T-helper 17 cell (primary cell): ENCODE results near the gene OR52H1. TPM values are rescaled to one million over a fixed set of nuclear protein-coding genes. Genes with fewer than 3 reads are reported as not detected.

ENCODE experiments used
- ATAC-seq: fragments of 150-1000 bp; cut with Tn5 transposase; 2 replicates; pipeline ENCODE4 v1.10.0; 2021; ENCODE audit warnings: mild to moderate bottlenecking, moderate library complexity
- DNase-seq, 3 donors: peaks; one replicate each; pipeline versions ENCODE4 v3.0.0 to v3.0.0-alpha.2; 2020 to 2021
- H3K9me3 ChIP-seq: one replicate; pipeline ENCODE4 v1.7.0; 2013; ENCODE audit warnings: low read length, mild to moderate bottlenecking; ENCODE audit not compliant: control insufficient read depth, poor library complexity, severe bottlenecking
- H3K27ac Mint-ChIP-seq: one replicate; pipeline ENCODE4 v1.8.0; 2022; ENCODE audit warnings: mild to moderate bottlenecking, moderate library complexity, mixed read lengths
- H3K27me3 Mint-ChIP-seq: one replicate; pipeline ENCODE4 v1.8.0; 2022; ENCODE audit warnings: mixed read lengths
- H3K36me3 Mint-ChIP-seq: one replicate; pipeline ENCODE4 v1.8.0; 2022; ENCODE audit warnings: low read depth, mixed read lengths
- H3K4me1 Mint-ChIP-seq: one replicate; pipeline ENCODE4 v1.8.0; 2022; ENCODE audit warnings: mild to moderate bottlenecking, mixed read lengths
- H3K4me3 Mint-ChIP-seq: one replicate; pipeline ENCODE4 v1.8.0; 2022; ENCODE audit warnings: mild to moderate bottlenecking, moderate library complexity, mixed read lengths
- total RNA-seq, 4 donors: library from RNA in 2 of 4; stranded (reverse) in 2 of 4; gene quantifications; one replicate each; pipeline ENCODE4 v1.2.3 and lab custom pipeline; 2022 to 2026

OR52H1 gene
- total RNA-seq, 2 donors from 2014 or later, result not detected

DNA sequence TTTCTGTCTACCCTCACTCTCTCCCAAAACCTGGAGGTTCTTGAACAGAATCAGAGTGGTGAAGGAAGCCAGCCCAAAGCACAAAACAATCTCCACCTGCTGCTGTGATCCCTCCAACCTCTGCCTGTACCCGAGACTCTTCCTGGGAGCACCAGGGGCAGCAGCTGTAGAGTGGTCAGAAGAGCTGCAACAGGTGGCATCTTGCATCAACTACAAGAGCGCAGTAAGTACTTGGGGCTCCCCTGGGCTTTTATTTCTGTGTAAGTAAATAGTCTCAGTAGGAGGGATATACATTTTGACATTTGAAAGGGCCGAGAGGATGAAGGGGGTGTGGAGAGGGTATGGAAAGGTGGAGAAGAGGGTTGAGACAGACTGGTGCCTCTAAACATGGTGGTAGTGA, 23.6 kb downstream of the OR52H1 start:
- DNase-seq (no peak), ATAC-seq (no peak)
- Mint-ChIP-seq H3K4me1 (no peaks in the 10 kb centered on the region), H3K27ac (no peak overlapping the region), H3K36me3 (no peaks in the 10 kb centered on the region), H3K4me3 (no peak overlapping the region), H3K27me3 (peaks cover 25% of the 10 kb centered on the region)
- no peaks in the 10 kb centered on the region for H3K9me3 ChIP-seq

DNA sequence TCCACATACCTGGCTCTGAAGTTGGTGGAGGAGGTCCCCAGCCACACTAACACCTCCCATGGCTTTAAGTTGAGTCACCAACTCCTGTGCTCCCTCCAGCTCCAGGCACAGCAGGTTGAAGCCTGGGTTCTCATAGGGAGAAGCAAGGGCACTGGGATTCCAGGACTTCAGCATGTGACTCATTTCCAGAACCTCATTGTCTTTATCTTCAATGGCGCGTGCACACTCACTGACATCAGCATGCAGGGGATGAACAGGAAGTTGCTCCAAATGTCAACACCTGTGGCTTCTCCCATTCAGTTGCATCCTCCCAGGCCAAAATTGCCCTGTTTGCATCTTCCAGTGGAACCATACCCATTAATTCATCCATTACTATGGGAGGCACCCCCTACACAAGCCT, 26.0 kb downstream of the OR52H1 start:
- no peak for DNase-seq
- no peaks in the 10 kb centered on the region for H3K4me1 Mint-ChIP-seq
- no peak for ATAC-seq
- no peak overlapping the region for H3K27ac Mint-ChIP-seq
- H3K9me3 ChIP-seq, result no peaks in the 10 kb centered on the region
- H3K4me3 Mint-ChIP-seq, result no peak overlapping the region
- peaks cover 23% of the 10 kb centered on the region for H3K27me3 Mint-ChIP-seq
- no peaks in the 10 kb centered on the region for H3K36me3 Mint-ChIP-seq

DNA sequence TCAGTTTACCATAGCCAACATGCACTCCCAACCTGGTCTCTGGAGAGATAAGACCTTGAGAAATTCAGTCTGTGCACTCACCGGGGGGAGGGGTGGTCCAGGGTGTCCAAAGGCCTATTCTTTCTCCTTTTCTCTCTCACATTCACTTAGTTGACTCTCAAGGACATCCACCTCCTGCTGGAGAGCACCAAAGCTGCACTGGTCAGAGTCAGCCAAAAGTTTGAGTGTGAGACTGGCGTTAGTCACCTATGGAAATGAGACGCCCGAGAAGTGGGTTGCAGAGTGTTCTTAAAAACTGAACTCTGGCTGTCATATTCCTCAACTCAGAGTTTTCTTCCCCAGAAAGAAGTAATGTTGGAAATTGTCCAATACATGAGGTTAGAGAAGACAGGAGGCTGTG, 26.8 kb downstream of the OR52H1 start:
- DNase-seq (no peak), ATAC-seq (no peak)
- H3K36me3 Mint-ChIP-seq, result no peaks in the 10 kb centered on the region
- H3K27me3 Mint-ChIP-seq, result peaks cover 16% of the 10 kb centered on the region
- no peak overlapping the region for H3K4me3 Mint-ChIP-seq
- H3K4me1 Mint-ChIP-seq, result no peaks in the 10 kb centered on the region
- H3K27ac Mint-ChIP-seq, result no peak overlapping the region
- no peaks in the 10 kb centered on the region for H3K9me3 ChIP-seq

DNA sequence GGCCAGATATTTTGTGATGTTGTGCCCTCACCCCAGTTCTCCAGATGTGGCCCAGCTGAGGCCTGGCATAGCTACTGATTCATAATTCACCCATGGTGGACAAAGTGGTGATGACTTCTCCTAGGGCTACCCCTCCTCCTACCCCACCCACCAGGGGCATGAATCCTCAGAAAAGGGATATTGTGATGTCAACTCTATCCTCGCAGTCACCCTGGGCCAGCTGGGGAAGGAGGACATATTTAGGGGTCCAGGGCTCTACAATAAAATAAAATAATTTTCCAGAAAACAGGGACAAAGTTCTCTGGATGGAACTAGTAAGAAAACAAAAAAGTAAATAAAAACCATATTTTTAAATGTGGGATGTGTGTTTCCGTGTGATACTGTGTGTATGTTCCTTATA, 31.7 kb downstream of the OR52H1 start, which contains the start of gene UBQLNL:
Gene UBQLNL (minus strand): TSS at position 101 of the 400 bp plus-strand sequence. CDS start 258 bp downstream, outside the sequence.
- Mint-ChIP-seq H3K4me1 (no peaks in the 10 kb centered on the region), H3K27me3 (peaks cover 5% of the 10 kb centered on the region), H3K27ac (no peak within 1 kb of the TSS), H3K36me3 (no peaks in the 10 kb centered on the region), H3K4me3 (no peak within 1 kb of the TSS)
- ATAC-seq, result no peak
- H3K9me3 ChIP-seq, result no peaks in the 10 kb centered on the region
- DNase-seq, result no peak

DNA sequence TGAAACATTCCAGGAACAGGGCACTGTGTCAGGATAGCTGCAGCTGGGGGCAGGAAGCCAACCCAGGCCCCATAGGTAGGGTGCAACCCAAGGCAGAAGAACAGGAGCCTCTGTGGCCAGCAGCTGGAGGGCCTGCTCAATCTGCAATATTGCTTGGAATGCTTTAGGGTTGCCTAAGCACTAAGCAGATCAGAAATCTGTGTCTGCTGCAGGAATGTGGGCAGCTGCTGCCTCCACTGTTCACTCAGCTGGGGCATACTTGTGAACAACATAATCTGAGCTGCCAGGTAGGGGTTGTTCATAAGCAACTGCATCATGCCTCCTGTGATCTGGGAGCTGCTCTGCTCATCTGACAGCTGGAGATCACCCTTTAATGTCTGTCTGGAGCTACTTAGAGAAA, 33.5 kb downstream of the OR52H1 start:
- no peaks in the 10 kb centered on the region for H3K36me3 Mint-ChIP-seq
- H3K4me3 Mint-ChIP-seq, result no peak overlapping the region
- DNase-seq (no peak), ATAC-seq (no peak)
- H3K9me3 ChIP-seq, result no peaks in the 10 kb centered on the region
- no peak overlapping the region for H3K27ac Mint-ChIP-seq
- H3K27me3 Mint-ChIP-seq, result peaks cover 14% of the 10 kb centered on the region
- H3K4me1 Mint-ChIP-seq, result peaks cover under 1% of the 10 kb centered on the region

DNA sequence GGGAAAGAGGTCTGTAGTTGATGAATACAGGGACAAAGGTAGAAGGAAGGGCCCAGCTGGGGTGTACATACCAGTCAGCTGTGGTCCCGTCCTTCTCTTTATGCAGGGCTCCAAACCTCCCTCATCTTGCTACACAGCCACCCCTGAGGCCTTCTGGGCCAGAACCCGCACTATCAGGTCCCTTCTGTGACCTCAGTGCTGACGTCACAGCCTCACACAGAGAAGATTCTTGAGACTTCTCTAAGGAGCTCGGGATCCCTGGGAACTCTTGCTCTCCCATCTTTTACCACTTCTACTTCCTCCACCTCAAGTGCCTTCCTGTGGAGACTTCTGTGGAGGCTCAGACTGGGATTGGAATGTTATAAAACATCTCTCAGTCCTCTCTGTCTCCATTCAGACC, 38.5 kb downstream of the OR52H1 start, which contains the start of gene UBQLN3:
Gene UBQLN3 (minus strand): TSS at position 155 of the 400 bp plus-strand sequence. CDS start 399 bp downstream, outside the sequence.
- Mint-ChIP-seq H3K4me3 (no peak within 1 kb of the TSS), H3K4me1 (peaks cover 6% of the 10 kb centered on the region), H3K27me3 (peaks cover 45% of the 10 kb centered on the region), H3K27ac (no peak within 1 kb of the TSS), H3K36me3 (no peaks in the 10 kb centered on the region)
- DNase-seq (no peak), ATAC-seq (no peak)
- H3K9me3 ChIP-seq, result no peaks in the 10 kb centered on the region

DNA sequence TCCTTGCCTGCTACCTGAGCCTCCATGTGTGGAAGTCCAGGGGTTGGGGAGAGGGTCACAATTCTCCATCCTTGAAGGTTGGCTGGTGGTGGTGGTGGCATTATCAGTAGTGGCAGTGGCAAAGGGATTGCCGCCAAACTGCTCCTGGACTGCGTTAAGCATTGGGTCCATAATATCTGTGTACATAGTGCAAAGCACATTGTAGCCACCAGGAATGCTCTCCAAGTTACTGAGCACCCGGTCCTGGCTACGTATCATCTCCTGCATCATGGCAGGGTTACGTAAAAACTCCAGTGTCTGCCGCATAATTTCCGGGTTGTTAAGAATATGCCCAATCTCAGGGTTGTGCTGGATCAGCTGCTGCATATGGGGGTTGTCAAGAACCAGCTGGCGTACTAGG, 39.7 kb downstream of the OR52H1 start:
- Mint-ChIP-seq H3K27ac (no peak overlapping the region), H3K4me1 (peaks cover 6% of the 10 kb centered on the region), H3K4me3 (no peak overlapping the region), H3K36me3 (no peaks in the 10 kb centered on the region), H3K27me3 (peaks cover 51% of the 10 kb centered on the region)
- ATAC-seq (no peak), DNase-seq (no peak)
- H3K9me3 ChIP-seq, result no peaks in the 10 kb centered on the region

DNA sequence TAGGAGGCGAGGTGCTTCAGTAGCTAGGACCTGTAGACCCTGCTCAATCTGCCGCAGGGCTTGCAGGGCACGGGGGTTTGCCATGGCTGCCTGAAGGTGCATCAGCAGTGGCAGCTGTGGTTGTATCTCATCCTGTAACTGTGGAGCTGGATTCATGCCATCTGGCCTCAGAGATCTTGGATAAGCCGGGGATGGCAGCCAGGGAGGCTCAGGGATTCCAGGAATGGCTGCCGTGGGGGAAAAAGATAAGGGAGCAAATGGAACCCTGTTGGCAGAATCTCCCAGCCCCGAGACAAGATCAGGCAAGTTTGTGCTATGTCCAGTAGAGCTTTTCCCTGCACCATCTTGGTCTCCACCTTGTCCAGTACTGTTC, 40.4 kb downstream of the OR52H1 start:
- no peaks in the 10 kb centered on the region for H3K9me3 ChIP-seq
- Mint-ChIP-seq H3K4me1 (peaks cover 6% of the 10 kb centered on the region), H3K36me3 (no peaks in the 10 kb centered on the region), H3K27me3 (peaks cover 51% of the 10 kb centered on the region), H3K27ac (no peak overlapping the region), H3K4me3 (no peak overlapping the region)
- ATAC-seq (no peak), DNase-seq (no peak)

DNA sequence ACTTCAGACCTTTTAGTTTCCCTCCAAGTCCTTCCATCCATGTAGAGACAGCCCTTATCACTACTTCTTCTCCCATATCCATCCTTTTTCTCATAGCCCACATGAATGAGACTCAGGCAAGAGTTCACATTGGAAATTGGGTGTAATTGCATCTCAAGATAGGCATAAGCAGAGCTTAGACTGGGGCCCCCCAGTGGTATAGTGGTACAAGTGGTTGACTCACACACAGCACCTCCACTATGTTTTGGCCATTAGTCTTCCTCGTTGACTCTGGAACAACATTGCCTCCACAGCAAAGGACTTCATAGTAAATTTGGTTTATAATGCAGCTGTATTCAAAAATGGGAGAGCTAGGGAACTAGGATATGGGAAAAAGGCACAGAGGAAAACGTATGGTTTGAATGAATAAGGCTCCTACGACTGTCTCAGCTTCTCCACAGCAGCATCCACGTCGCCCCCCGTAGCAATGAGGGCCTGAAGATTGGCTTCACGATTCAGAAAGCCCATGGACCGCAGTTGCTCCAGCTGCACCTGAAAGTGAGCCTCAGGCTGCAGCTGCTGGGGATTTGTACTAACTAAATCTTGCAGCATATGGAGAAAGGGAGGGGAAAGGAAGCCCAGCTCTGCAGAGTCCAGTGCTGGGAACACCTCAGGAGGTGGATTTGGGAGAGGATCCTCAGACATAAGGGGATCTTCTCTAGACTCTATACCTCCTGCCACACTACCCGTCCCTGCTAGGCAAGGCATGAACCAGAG, 41.0 kb downstream of the OR52H1 start:
- Mint-ChIP-seq H3K27me3 (peaks cover 55% of the 10 kb centered on the region), H3K27ac (no peak overlapping the region), H3K36me3 (no peaks in the 10 kb centered on the region), H3K4me1 (peaks cover 6% of the 10 kb centered on the region), H3K4me3 (no peak overlapping the region)
- ATAC-seq (no peak), DNase-seq (no peak)
- H3K9me3 ChIP-seq, result no peaks in the 10 kb centered on the region

DNA sequence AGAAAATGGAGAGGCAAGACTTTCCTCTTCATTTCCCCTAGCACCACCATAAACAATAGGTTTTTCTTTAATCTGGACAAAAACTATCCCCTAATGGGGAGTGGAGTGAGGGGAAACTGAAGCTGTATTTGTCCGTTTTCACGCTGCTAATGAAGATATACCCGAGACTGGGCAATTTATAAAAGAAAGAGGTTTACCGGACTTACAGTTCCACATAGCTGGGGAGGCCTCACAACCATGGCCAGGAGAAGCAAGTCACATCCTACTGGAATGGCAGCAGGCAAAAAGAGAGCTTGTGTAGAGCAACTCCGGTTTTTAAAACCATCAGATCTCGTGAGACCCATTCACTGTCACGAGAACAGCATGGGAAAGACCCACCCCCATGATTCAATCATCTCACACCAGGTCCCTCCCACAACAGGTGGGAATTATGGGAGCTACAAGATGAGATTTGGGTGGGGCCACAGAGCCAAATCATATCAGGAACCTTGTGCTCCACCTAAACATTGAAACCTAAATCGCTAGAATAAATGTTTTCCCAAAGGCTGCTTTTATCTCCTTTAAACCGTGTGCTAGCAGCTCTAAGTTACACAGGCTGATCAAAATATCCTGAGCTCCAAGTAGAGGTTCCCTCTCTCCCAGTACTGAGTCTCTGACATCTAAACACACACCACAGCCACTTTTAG, 42.8 kb downstream of the OR52H1 start:
- Mint-ChIP-seq H3K4me1 (peaks cover 6% of the 10 kb centered on the region), H3K36me3 (peaks cover 2% of the 10 kb centered on the region), H3K27me3 (peaks cover 65% of the 10 kb centered on the region), H3K27ac (no peak overlapping the region), H3K4me3 (no peak overlapping the region)
- DNase-seq, result no peak
- ATAC-seq, result no peak
- no peaks in the 10 kb centered on the region for H3K9me3 ChIP-seq

DNA sequence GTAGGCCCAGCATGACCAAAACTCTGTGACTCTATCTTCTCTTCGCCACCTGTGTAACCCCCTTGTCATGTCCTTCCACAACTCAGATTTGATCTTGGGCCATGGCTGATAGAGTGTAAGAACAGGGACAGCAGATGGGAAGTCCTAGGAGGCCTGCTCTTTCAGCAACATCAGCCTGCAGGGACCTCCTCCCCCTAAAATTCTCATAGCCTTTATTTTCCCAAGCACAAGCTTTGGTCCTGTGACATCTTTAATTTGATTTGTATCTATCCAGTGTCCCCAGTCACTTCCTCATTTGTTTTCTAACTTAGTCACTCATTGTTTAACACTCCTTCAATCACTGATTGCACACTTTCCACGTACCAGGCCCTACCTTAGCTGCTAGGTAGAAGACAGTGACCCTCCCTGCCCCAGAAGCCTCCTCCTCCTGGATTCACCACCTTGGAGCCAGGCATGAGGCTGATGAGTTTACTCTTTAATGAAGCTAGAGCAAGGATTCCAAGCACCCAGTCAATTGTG, 43.9 kb downstream of the OR52H1 start:
- H3K27ac Mint-ChIP-seq, result no peak overlapping the region
- ATAC-seq (no peak), DNase-seq (no peak)
- H3K9me3 ChIP-seq, result no peaks in the 10 kb centered on the region
- H3K27me3 Mint-ChIP-seq, result peaks cover 63% of the 10 kb centered on the region
- H3K4me3 Mint-ChIP-seq, result no peak overlapping the region
- peaks cover 2% of the 10 kb centered on the region for H3K4me1 Mint-ChIP-seq
- peaks cover 2% of the 10 kb centered on the region for H3K36me3 Mint-ChIP-seq

DNA sequence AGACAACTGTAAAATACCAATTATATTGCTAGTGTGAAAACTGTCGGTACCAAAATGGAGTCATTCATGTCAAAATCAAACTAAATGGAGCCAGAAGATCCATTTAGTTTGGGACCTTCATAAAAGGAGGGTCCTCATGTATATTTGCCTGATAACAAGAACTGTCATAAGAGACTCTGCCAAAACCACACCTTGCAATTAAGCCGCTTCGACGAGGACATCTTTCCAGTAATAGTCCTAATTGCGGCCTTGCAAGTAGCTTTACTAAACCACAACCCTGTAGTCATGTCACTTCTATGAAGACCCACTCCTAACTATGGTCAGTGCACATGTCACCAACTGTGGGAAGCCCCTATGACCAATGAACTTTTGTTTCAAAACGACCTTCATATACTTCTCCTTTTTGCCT, 47.9 kb downstream of the OR52H1 start:
- ATAC-seq (no peak), DNase-seq (no peak)
- Mint-ChIP-seq H3K27ac (no peak overlapping the region), H3K4me3 (no peak overlapping the region), H3K4me1 (no peaks in the 10 kb centered on the region), H3K27me3 (peaks cover 38% of the 10 kb centered on the region), H3K36me3 (peaks cover 2% of the 10 kb centered on the region)
- no peaks in the 10 kb centered on the region for H3K9me3 ChIP-seq

DNA sequence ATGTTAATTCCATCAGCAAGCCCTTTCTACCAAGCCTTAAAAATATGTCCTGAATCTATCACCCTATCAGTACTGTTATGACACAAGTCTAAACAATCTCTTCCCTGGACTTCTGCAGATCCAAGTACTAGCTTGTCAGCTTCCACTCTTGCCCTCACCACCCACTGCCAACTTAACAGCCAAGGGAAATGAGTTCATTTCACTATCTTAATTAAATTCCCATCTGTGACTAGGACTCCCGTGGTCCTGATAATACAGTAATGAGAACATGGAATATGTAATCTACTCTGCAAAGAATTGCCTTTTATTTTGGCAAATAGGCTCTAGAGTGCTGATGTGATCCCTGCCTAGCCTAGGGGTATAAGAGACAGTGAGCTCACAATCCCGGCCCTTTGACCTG, 48.7 kb downstream of the OR52H1 start:
- ATAC-seq (no peak), DNase-seq (no peak)
- peaks cover 2% of the 10 kb centered on the region for H3K36me3 Mint-ChIP-seq
- H3K4me3 Mint-ChIP-seq, result no peak overlapping the region
- no peaks in the 10 kb centered on the region for H3K9me3 ChIP-seq
- no peaks in the 10 kb centered on the region for H3K4me1 Mint-ChIP-seq
- H3K27ac Mint-ChIP-seq, result no peak overlapping the region
- peaks cover 32% of the 10 kb centered on the region for H3K27me3 Mint-ChIP-seq
